SJCRH30 (cell line): ENCODE measurements around the gene CPPED1. TPM values are rescaled to one million over a fixed set of nuclear protein-coding genes. Genes with fewer than 3 reads are reported as not detected.

ENCODE experiments used
- DNase-seq, 2 experiments: peaks; one replicate each; pipeline ENCODE4 v3.0.0-alpha.2; 2015 to 2020
- H3K27ac ChIP-seq: fragments of 250-450 bp; sonication (Bioruptor Pico); 2 replicates; pipeline ENCODE4 v1.5.1; 2020; ENCODE audit warnings: mild to moderate bottlenecking, moderate library complexity
- H3K27me3 ChIP-seq: fragments of 250-450 bp; sonication (Bioruptor Pico); 2 replicates; pipeline ENCODE4 v1.5.1; 2020; ENCODE audit warnings: mild to moderate bottlenecking, moderate library complexity
- H3K36me3 ChIP-seq: fragments of 250-450 bp; sonication (Bioruptor Pico); 2 replicates; pipeline ENCODE4 v1.5.1; 2020; ENCODE audit warnings: mild to moderate bottlenecking, moderate library complexity
- H3K4me1 ChIP-seq: fragments of 250-450 bp; sonication (Bioruptor Pico); 2 replicates; pipeline ENCODE4 v1.5.1; 2020; ENCODE audit warnings: mild to moderate bottlenecking, moderate library complexity
- H3K4me3 ChIP-seq: fragments of 250-450 bp; sonication (Bioruptor Pico); 2 replicates; pipeline ENCODE4 v1.5.1; 2020; ENCODE audit warnings: mild to moderate bottlenecking, moderate library complexity
- H3K9me3 ChIP-seq: fragments of 250-450 bp; sonication (Bioruptor Pico); replicated peaks from 2 replicates; pipeline ENCODE4 v1.5.1; 2020; ENCODE audit warnings: mild to moderate bottlenecking, moderate library complexity
- total RNA-seq: library from RNA; depleted of rRNA; stranded (reverse); fragments of >200 nt; shearing (Covaris generic); gene quantifications from 2 replicates; pipeline ENCODE4 v1.2.3, GENCODE V29; 2014

CPPED1 gene
- total RNA-seq, 1 experiment from 2014 or later, result 5.2 TPM

DNA sequence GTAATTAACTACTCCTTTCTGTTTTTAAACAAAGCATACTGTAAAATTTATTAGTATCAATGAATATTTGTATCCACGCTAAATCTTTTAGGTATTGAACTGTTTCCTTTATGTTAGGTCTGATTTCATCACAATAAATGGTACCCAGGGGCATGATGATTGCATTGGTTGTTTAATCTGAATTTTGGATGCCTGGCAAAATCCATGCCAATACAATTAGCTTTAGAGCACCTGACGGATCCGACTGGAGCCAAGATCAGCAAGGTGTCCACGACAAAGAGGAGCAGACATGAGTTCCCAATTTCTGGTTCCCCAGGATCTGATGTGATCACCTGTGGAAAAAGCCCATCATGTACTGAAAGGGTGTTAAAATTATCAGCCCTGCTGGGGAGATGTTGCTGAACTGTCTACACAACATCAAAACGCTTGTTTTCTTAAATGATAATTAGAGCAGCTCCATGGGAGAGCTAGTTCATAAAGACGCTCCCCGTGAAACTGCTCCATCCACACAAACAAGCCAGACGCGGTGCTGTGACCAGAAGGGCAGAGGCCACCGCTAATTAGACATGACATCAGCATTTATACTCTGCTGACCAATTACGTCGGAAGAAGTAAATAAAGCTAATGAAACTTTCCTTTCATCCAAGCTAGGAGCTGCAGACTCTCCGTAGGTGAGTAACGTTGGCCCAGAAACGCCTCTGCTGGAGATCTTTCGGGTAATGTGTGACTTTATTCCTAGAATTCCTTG, 151.7 kb downstream of the CPPED1 start:
- DNase-seq, result no peak
- H3K4me1 ChIP-seq, result no peaks in the 10 kb centered on the region
- H3K4me3 ChIP-seq, result no peak overlapping the region
- H3K9me3 ChIP-seq, result no peaks in the 10 kb centered on the region
- H3K27ac ChIP-seq, result no peak overlapping the region
- H3K27me3 ChIP-seq, result no peaks in the 10 kb centered on the region
- no peaks in the 10 kb centered on the region for H3K36me3 ChIP-seq

DNA sequence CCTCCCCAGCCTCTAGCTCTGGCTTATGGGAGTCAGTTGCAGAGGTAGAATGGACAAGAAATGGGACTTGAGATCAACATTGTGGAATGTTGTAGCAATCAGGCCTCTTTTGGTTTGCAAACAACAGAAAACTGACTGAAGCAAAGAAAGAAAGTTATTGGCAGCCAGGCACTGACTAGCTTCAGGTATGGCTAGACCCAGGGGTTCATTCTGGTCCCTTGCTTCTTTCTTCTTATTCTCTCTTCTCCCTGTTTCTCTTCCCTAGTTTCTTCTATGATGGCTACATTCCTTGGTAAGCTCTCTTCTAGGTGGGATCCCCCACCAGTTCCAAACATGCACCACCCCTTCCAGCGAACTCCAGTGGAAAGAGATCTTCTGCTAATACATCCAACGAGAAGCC, 154.3 kb downstream of the CPPED1 start:
- no peaks in the 10 kb centered on the region for H3K27me3 ChIP-seq
- DNase-seq, result no peak
- H3K4me1 ChIP-seq, result no peaks in the 10 kb centered on the region
- H3K27ac ChIP-seq, result no peak overlapping the region
- no peaks in the 10 kb centered on the region for H3K9me3 ChIP-seq
- H3K4me3 ChIP-seq, result no peak overlapping the region
- no peaks in the 10 kb centered on the region for H3K36me3 ChIP-seq

DNA sequence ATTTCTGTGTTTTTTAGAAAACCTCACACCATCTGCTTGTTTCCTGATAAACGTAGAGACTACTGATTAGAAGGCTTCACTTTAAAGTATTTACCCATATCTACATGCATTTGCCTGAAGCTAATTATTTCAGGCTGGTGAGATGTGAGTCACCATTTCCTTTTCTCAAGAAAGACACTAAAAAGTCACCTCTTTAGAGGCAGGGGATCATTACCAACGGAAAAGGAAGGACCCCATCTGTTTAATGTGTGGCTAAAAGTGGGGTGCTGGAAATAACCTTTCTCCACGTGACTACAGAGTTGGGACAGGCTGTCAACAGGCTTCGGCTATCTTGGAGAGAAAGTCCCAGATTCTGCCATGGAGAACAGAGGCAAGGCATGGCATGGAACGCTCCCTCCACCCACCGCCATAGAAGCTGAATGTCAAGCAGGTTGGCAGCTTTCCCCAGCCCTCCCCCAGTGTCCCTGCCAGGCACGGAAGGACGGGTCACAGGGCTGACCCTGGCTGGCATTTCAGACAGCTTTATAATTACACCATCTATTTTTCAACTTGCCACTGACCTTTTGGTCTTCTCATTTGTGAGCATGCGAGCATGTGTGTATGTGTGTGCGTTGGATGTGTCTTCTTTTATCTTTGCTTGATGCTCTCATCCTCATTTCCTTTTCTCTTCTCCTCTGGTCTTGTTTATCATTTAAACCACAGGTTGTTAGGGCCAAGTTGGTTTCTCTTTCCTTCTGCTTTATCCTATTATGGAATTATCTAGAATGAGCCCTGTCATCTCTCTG, 157.0 kb downstream of the CPPED1 start:
- Histone ChIP-seq H3K4me1 (no peaks in the 10 kb centered on the region), H3K9me3 (no peaks in the 10 kb centered on the region), H3K27ac (no peak overlapping the region), H3K27me3 (no peaks in the 10 kb centered on the region), H3K36me3 (no peaks in the 10 kb centered on the region), H3K4me3 (no peak overlapping the region)
- DNase-seq, result no peak

DNA sequence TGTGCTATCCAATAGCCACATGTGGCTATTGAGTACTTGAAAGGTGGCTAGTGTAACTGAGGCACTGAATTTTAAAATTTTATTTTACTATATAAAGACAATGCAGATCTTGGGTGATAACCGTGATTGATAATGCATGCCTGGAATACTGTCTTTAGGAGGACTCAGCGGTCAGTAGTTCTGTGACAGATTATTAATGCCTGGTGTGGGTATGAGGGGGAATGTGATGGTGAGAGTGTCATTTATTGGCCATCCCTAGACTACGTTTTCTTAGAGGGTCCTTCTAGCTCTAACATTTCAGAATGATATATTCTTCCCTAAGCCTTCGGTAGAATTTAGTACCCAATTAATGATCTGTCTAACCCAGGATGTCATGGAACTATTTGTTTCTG, 157.6 kb downstream of the CPPED1 start:
- Histone ChIP-seq H3K27me3 (no peaks in the 10 kb centered on the region), H3K9me3 (no peaks in the 10 kb centered on the region), H3K4me1 (no peaks in the 10 kb centered on the region), H3K4me3 (no peak overlapping the region), H3K36me3 (no peaks in the 10 kb centered on the region), H3K27ac (no peak overlapping the region)
- no peak for DNase-seq

DNA sequence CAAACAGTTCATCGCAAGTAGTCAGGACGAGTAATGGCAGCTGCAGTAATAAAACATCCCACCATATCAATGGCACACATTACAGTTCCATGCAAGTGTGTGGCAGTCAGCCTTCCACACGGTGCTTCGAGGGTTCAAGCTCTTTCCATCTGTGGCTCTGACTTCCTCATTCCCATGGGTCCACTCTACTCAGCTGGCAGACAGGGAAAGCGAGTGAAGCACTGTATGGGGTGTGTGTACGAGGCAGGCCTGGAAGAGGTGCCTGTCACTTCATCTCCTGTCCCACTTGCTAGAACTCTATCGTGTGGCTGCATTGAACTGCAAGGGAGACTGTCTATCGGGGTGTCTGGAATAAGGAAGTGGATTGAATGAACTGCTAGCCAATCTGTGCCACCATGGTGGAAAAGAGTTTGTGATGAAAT, 160.6 kb downstream of the CPPED1 start:
- H3K36me3 ChIP-seq, result no peaks in the 10 kb centered on the region
- no peaks in the 10 kb centered on the region for H3K4me1 ChIP-seq
- H3K9me3 ChIP-seq, result no peaks in the 10 kb centered on the region
- no peak overlapping the region for H3K27ac ChIP-seq
- H3K27me3 ChIP-seq, result no peaks in the 10 kb centered on the region
- no peak for DNase-seq
- no peak overlapping the region for H3K4me3 ChIP-seq

DNA sequence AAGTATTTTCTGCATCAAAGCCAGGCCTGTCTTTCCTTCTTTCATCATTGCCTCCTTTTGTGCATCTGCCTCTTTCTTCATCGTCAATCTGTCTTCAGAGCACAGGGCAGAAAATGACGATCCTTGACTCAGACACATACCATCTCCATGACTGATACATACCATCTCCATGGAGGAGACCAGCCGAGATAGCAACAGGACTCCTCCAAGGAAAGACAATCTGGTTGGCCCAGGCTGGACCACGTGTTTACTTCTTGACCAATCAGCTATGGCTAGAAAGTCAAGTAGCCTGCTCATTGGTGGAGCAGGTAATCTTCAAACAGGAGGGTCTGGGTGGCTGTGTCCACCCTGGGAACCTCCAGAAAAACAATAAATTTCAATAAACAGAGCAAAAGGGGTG, 164.6 kb downstream of the CPPED1 start:
- Histone ChIP-seq H3K27me3 (no peaks in the 10 kb centered on the region), H3K27ac (no peak overlapping the region), H3K36me3 (no peaks in the 10 kb centered on the region), H3K4me3 (no peak overlapping the region), H3K9me3 (no peaks in the 10 kb centered on the region), H3K4me1 (no peaks in the 10 kb centered on the region)
- DNase-seq, result no peak

DNA sequence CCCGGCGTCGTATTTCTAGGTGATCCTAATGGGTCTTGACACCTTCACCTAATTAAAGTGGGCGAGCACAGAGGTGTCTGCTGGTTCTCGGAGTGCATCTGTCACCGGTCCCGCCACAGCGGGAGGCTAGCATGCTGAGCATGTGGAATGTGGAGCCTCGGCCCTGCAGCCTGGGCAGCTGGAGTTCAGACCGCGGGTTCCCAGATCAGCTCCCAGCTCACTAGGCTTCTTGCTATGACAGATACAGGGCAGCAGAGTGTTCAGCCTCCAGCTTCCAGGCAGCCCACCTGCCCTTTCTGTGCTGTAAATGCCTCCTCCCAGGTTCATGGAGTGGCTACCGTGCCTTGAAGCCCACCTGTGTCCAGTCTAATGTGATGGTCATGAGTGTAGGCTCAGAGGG, 166.7 kb downstream of the CPPED1 start:
- H3K4me1 ChIP-seq, result no peaks in the 10 kb centered on the region
- DNase-seq, result no peak
- H3K4me3 ChIP-seq, result no peak overlapping the region
- no peak overlapping the region for H3K27ac ChIP-seq
- H3K36me3 ChIP-seq, result no peaks in the 10 kb centered on the region
- H3K9me3 ChIP-seq, result no peaks in the 10 kb centered on the region
- H3K27me3 ChIP-seq, result no peaks in the 10 kb centered on the region

DNA sequence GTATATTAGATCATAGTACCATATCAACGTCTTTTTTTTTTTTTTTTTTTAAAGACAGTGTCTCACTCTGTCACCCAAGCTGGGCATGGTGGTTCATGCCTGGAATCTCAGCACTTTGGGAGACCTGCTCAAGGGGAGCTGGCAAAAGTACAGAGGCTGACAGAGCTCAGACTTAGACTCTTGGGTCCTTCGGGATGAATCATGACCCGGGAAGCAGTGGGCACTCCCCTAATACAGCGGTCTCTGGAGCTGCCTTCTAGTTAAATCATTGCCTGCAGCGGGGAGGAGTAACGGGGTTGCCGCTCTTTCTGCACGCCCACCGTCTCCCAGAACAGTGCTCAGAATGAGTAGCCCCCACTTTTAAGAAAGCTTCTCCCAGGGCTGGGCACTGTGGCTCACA, 174.4 kb downstream of the CPPED1 start:
- H3K4me1 ChIP-seq, result no peaks in the 10 kb centered on the region
- no peak for DNase-seq
- no peaks in the 10 kb centered on the region for H3K27me3 ChIP-seq
- no peak overlapping the region for H3K4me3 ChIP-seq
- H3K36me3 ChIP-seq, result no peaks in the 10 kb centered on the region
- H3K9me3 ChIP-seq, result no peaks in the 10 kb centered on the region
- no peak overlapping the region for H3K27ac ChIP-seq

DNA sequence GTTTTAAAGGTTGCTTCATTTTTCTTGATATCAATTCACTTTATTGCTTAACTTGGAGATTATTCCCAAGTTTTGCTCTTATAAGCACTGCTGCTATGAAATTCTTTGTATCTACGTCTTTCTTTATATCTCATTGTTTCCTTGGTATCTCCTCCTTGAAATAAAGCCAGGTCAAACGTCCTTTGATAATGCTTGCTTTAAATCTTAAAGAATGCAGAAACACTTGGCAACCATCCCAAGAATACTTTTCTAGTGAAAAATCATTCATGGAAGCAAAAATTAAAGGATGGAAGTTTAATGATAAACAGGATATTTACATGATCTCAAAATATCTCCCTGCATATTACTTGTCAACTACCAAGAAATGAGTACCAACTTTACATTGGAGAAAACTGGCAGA, 175.2 kb downstream of the CPPED1 start:
- Histone ChIP-seq H3K27me3 (no peaks in the 10 kb centered on the region), H3K27ac (no peak overlapping the region), H3K4me3 (no peak overlapping the region), H3K4me1 (no peaks in the 10 kb centered on the region), H3K9me3 (no peaks in the 10 kb centered on the region), H3K36me3 (no peaks in the 10 kb centered on the region)
- no peak for DNase-seq

DNA sequence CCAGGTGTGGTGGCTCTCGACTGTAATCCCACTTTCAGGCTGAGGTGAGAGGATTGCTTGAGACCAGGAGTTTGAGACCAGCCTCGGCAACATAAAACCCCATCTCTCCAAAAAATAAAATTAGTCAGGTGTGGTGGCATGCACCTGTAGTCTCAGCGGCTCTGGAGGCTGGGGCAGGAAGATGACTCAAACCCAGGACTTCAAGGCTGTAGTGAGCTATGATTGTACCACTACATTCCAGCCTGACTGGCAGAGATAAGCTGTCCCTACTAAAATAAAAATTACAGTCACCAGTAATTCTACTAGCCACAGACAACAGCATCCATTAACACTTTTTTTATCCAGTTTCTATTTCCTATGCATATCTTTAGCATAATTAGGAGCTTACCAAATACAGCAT, 176.3 kb downstream of the CPPED1 start:
- no peaks in the 10 kb centered on the region for H3K36me3 ChIP-seq
- no peaks in the 10 kb centered on the region for H3K4me1 ChIP-seq
- H3K4me3 ChIP-seq, result no peak overlapping the region
- H3K27me3 ChIP-seq, result no peaks in the 10 kb centered on the region
- H3K9me3 ChIP-seq, result no peaks in the 10 kb centered on the region
- no peak overlapping the region for H3K27ac ChIP-seq
- DNase-seq, result no peak

DNA sequence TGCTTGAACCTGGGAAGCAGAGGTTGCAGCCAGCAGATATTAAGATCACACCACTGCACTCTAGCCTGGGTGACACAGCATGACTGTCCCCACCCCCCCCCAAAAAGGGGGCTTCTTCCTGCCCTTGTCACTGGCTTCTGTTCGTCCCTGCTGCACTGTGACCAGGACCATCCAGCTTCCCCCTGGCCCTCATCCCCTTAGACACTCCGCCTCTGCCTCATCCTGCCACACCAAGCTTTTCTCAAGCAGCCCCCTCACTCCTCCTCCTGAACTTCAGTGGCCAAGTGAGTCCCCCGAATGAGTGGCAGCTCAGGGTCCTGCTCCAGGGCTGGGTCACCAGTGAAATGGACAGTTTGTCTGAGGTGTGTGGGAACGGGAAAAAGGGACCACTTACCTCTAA, 177.3 kb downstream of the CPPED1 start:
- no peak for DNase-seq
- H3K9me3 ChIP-seq, result no peaks in the 10 kb centered on the region
- H3K27me3 ChIP-seq, result no peaks in the 10 kb centered on the region
- H3K36me3 ChIP-seq, result no peaks in the 10 kb centered on the region
- no peak overlapping the region for H3K4me3 ChIP-seq
- H3K27ac ChIP-seq, result no peak overlapping the region
- H3K4me1 ChIP-seq, result no peaks in the 10 kb centered on the region

DNA sequence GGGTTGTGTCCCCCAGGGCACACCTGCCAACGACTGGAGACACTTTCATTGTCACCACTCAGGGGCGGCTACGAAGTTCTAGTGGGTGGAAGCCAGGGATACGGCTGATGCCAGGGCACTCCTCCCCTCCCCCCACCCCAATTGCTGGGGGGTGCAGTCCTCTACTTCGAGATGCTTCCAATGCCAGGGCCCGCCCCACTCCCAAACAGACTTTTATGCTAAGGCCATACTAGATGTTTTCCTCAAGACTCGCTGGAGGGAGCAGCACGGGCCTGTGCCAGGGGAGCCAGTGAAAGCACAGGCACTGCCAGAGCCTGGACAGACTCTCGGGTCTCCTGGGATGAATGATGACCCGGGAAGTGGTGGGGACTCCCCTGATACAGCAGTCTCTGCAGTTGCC, 178.0 kb downstream of the CPPED1 start:
- Histone ChIP-seq H3K27me3 (no peaks in the 10 kb centered on the region), H3K4me1 (no peaks in the 10 kb centered on the region), H3K27ac (no peak overlapping the region), H3K9me3 (no peaks in the 10 kb centered on the region), H3K36me3 (no peaks in the 10 kb centered on the region), H3K4me3 (no peak overlapping the region)
- no peak for DNase-seq

DNA sequence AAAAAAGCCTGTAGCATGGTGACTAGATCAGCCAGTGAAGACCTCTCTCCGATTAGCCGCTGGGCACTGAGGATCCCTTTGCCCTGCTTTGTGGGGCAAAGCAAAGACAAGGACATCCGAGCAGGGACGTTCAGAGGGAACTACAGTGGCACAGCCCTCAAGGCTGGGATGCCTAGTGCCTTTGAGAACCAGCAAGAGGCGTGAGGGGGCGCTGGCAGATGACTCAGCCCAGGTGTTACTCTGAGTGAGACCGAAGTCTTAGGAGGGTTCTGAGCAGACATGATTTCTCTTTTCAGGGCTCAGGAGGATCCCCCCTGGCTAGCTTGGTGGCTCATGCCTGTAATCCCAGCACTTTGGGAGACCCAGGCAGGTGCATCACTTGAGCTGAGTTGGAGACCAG, 178.6 kb downstream of the CPPED1 start:
- Histone ChIP-seq H3K9me3 (no peaks in the 10 kb centered on the region), H3K4me3 (no peak overlapping the region), H3K4me1 (no peaks in the 10 kb centered on the region), H3K27me3 (no peaks in the 10 kb centered on the region), H3K27ac (no peak overlapping the region), H3K36me3 (no peaks in the 10 kb centered on the region)
- no peak for DNase-seq

DNA sequence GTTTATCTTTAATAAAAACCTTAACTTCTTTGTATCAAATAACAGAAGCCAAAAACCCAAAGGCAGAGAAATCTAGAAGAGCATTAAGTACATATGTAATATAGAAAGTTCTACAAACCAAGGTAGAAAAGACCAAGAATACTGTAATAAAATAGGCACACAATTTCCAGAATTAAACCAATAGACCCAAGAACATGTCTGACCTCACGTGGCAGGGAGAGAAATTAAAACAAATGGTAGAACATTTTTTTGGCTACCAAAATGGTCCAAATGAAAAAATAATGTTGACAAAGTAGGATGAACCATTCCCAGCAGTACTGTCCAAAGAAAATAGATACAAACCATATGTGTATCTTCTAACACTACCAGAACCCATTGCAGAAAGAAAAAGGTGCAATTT, 183.5 kb downstream of the CPPED1 start:
- H3K27ac ChIP-seq, result no peak overlapping the region
- DNase-seq, result no peak
- no peaks in the 10 kb centered on the region for H3K4me1 ChIP-seq
- no peaks in the 10 kb centered on the region for H3K27me3 ChIP-seq
- no peak overlapping the region for H3K4me3 ChIP-seq
- H3K36me3 ChIP-seq, result no peaks in the 10 kb centered on the region
- H3K9me3 ChIP-seq, result no peaks in the 10 kb centered on the region

DNA sequence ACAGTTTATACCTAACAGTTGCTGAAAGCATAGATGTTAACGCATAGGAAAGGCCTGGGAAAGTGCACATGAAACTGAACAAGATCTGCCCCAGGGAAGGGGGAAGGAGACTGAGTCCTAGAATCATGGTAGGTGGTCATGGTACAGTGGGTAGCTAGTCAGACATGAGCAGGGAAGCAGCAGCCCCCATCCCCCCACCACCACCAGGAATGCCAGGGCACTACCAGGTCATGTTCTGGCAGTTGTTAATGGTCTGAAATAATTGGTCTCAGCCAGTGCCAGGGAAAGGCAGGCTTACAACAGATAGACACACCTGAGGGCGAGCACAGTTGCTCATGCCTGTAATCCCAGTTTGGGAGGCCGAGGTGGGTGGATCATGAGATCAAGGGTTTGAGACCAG, 185.2 kb downstream of the CPPED1 start:
- no peak for DNase-seq
- Histone ChIP-seq H3K27ac (no peak overlapping the region), H3K36me3 (no peaks in the 10 kb centered on the region), H3K4me3 (no peak overlapping the region), H3K9me3 (no peaks in the 10 kb centered on the region), H3K27me3 (no peaks in the 10 kb centered on the region), H3K4me1 (no peaks in the 10 kb centered on the region)

DNA sequence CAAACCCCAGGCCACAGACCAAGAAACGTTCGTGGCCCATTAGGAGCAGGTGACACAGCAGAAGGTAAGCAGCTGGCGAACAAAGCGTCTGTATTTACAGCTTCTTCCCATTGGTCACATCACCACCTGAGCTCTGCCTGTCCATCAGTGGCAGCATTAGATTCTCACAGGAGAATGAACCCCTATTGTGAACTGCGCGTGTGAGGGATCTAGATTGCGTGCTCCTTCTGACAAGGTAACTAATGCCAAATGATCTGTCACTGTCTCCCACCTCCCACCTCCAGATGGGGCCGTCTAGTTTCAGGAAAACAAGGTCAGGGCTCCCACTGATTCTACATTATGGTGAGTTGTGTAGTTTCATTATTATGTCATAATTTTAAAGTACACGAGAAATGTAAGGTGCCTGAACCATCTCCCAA, 186.3 kb downstream of the CPPED1 start:
- Histone ChIP-seq H3K27me3 (no peaks in the 10 kb centered on the region), H3K27ac (no peak overlapping the region), H3K4me3 (no peak overlapping the region), H3K4me1 (no peaks in the 10 kb centered on the region), H3K9me3 (no peaks in the 10 kb centered on the region), H3K36me3 (no peaks in the 10 kb centered on the region)
- DNase-seq, result no peak
